GM21390 (cell line): ENCODE data around the gene SERPINB6.
"Not testable (repeated sequence)": the region's sequence is repeated elsewhere in the genome, so short reads cannot be mapped to it uniquely, and the experiment has no call there.

ENCODE experiments used
- ATAC-seq: cut with Tn5 transposase; IDR thresholded peaks from one replicate; pipeline ENCODE4 v1.9.1; 2021; ENCODE audit not compliant: unreplicated experiment

SERPINB6 gene

GRCh38 chr6:2977799-2978590 lies 6.6 kb upstream of the SERPINB6 start:
- ATAC-seq, result no peak

- no peak for ATAC-seq
These were observed 5.9 kb upstream of the SERPINB6 start for GRCh38 chr6:2977290-2977689.

- ATAC-seq, result no peak
These were observed 5.3 kb upstream of the SERPINB6 start for GRCh38 chr6:2976571-2977085.

GRCh38 chr6:2976060-2976459 lies 4.7 kb upstream of the SERPINB6 start:
- no peak for ATAC-seq

- no peak for ATAC-seq
These were observed 2.3 kb upstream of the SERPINB6 start for GRCh38 chr6:2973676-2974075.

- not testable (repeated sequence) for ATAC-seq
These were observed 1.8 kb upstream of the SERPINB6 start for GRCh38 chr6:2973180-2973579.

GRCh38 chr6:2972685-2973084 lies 1.3 kb upstream of the SERPINB6 start:
- not testable (repeated sequence) for ATAC-seq

- not testable (repeated sequence) for ATAC-seq
These were observed 786 bp upstream of the SERPINB6 start for GRCh38 chr6:2972219-2972487.

- no peak for ATAC-seq
These were observed 481 bp downstream of the SERPINB6 start for GRCh38 chr6:2970753-2971419.

GRCh38 chr6:2970034-2970685 lies 1.2 kb downstream of the SERPINB6 start:
- ATAC-seq, result no peak

GRCh38 chr6:2969549-2969948 lies 1.8 kb downstream of the SERPINB6 start:
- ATAC-seq, result no peak

GRCh38 chr6:2968600-2969135 lies 2.7 kb downstream of the SERPINB6 start:
- ATAC-seq, result no peak

GRCh38 chr6:2967936-2968335 lies 3.4 kb downstream of the SERPINB6 start:
- no peak for ATAC-seq

GRCh38 chr6:2966347-2966746 lies 5.0 kb downstream of the SERPINB6 start:
- ATAC-seq, result no peak

- ATAC-seq, result no peak
These were observed 6.4 kb downstream of the SERPINB6 start for GRCh38 chr6:2964793-2965505.

- ATAC-seq, result no peak
These were observed 7.6 kb downstream of the SERPINB6 start for GRCh38 chr6:2963756-2964155.

- no peak for ATAC-seq
These were observed 8.7 kb downstream of the SERPINB6 start for GRCh38 chr6:2962636-2963035.

- ATAC-seq, result no peak
These were observed 9.4 kb downstream of the SERPINB6 start for GRCh38 chr6:2962004-2962403.

- ATAC-seq, result no peak
These were observed 9.9 kb downstream of the SERPINB6 start for GRCh38 chr6:2961506-2961905.

GRCh38 chr6:2960935-2961334 lies 10.4 kb downstream of the SERPINB6 start:
- no peak for ATAC-seq
